Measurements from ENCODE around the gene CRY2. TPM values are rescaled to one million over a fixed set of nuclear protein-coding genes. Genes with fewer than 3 reads are reported as not detected.

Gene CRY2
- total and polyA plus RNA-seq, 8 donors = 15.3 to 29.4 (median 20.7) TPM

DNA sequence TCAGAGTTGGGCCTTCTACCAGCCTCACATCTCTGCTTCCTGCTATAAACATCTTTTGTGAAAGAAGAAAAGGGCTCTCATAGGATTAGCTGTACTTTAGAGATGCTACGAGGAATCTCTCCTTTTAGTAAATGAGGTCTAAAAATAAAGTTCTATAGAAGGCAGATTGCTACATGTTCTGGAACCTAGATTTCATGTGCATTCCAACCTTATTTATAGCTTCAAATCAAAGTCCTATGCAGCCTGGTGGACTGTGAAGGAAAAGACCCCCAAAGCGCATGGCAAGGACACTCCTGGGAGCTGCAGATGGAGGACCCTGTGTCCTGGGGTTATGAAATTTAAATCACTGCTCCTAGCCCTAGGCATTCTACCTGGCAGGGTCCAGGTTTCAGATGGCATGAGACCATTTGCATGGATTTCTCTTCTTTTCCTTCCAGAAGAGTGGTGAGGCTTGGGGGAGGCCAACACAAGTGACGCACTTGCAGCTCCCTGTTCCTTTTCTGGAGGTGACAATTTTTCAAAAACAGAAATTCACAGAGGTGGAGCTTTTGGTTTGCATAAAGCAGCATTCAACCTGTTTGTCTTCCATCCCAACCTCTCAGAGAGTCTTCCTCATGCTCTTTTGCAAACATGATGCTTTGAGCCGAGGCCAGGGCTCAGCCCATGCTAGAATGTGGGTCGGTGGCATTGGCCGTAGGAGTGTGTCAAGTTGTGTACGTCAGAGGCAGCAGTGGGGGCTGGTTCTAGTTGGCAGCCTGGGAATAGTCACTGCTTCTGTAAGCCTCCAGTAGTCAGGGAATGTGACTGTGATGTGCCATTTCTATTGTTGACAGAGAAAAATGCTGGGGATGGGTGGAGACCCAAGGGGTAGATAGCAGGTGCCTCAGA lies 6.3 kb downstream of the CRY2 start:
- H3K27ac ChIP-seq = no peak overlapping the region
- FAIRE-seq (no peak), DNase-seq (no peak), ATAC-seq (no peak)
- H3K4me3 ChIP-seq = no peak overlapping the region
- no peaks in the 10 kb centered on the region for H3K27me3 ChIP-seq
- TF ChIP-seq, protein P1, sequence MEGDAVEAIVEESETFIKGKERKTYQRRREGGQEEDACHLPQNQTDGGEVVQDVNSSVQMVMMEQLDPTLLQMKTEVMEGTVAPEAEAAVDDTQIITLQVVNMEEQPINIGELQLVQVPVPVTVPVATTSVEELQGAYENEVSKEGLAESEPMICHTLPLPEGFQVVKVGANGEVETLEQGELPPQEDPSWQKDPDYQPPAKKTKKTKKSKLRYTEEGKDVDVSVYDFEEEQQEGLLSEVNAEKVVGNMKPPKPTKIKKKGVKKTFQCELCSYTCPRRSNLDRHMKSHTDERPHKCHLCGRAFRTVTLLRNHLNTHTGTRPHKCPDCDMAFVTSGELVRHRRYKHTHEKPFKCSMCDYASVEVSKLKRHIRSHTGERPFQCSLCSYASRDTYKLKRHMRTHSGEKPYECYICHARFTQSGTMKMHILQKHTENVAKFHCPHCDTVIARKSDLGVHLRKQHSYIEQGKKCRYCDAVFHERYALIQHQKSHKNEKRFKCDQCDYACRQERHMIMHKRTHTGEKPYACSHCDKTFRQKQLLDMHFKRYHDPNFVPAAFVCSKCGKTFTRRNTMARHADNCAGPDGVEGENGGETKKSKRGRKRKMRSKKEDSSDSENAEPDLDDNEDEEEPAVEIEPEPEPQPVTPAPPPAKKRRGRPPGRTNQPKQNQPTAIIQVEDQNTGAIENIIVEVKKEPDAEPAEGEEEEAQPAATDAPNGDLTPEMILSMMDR (IDR thresholded peaks at IDR 0.05) = no peak
- no peaks in the 10 kb centered on the region for H3K9me3 ChIP-seq
- H3K36me3 ChIP-seq = no peaks in the 10 kb centered on the region
- 72 to 74% methylated on average over 7 of the region's 7 CpGs for WGBS, 2 donors
- H3K4me1 ChIP-seq = peaks cover 55 to 71% (median 57%) of the 10 kb centered on the region in 3 donors
- intact Hi-C loops (cut with DNase I) = no loop called here

- DNase-seq = no peak
- H3K9me3 ChIP-seq = no peaks in the 10 kb centered on the region
- peak overlapping the region in 2 of 4 donors; percentile 66 to 75 for H3K27ac ChIP-seq
- H3K4me3 ChIP-seq = no peak overlapping the region
- intact Hi-C loops (cut with DNase I) = no loop called here
- H3K4me1 ChIP-seq = peaks cover 55 to 70% (median 57%) of the 10 kb centered on the region in 3 donors
- H3K27me3 ChIP-seq = no peaks in the 10 kb centered on the region
- no peak for FAIRE-seq
- 58 to 66% methylated on average over 5 of the region's 5 CpGs for WGBS, 2 donors
- TF ChIP-seq, protein P1 (IDR thresholded peaks at IDR 0.05) = no peak
- no peak for ATAC-seq
- H3K36me3 ChIP-seq = no peaks in the 10 kb centered on the region
Observed at GRCh38 chr11:45855308-45855707, 8.0 kb downstream of the CRY2 start.

DNA sequence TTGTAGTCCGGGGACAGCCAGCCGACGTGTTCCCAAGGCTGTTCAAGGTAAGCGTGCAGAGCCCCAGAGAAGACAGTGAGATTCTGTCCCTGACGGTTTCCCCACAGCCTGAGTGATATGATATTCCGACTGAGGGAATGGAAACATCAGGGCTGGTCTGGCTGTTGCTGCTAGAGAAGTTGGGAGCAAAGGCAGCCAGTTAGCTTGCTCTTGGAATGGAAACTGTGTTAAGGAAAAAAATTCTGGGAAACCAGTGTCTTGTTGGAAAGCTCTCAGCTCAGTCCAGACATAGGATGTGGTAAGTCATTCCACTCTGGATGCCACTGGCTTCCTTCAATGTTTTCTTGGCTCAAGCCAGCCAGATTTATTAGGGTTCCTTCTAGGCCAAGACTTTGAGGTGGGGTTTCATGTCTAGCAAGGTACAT lies 8.8 kb downstream of the CRY2 start:
- ATAC-seq (no peak), DNase-seq (no peak), FAIRE-seq (no peak)
- Histone ChIP-seq H3K9me3 (no peaks in the 10 kb centered on the region), H3K27me3 (no peaks in the 10 kb centered on the region), H3K4me3 (no peak overlapping the region), H3K4me1 (peaks cover 51 to 63% (median 53%) of the 10 kb centered on the region in 3 donors), H3K27ac (peak overlapping the region in 3 of 4 donors; percentile 16 to 75 (median 66)), H3K36me3 (peaks cover 0 to 6% (median 0%) of the 10 kb centered on the region in 3 donors)
- TF ChIP-seq, protein P1 (IDR thresholded peaks at IDR 0.05) = no peak
- intact Hi-C loops (cut with DNase I) = no loop called here
- 45% methylated on average over 6 of the region's 6 CpGs for WGBS, 2 donors

GRCh38 chr11:45857961-45858474 lies 10.7 kb downstream of the CRY2 start:
- Histone ChIP-seq H3K4me1 (peaks cover 34 to 50% (median 36%) of the 10 kb centered on the region in 3 donors), H3K27me3 (no peaks in the 10 kb centered on the region), H3K4me3 (no peak overlapping the region), H3K27ac (peak overlapping the region; percentile 68 to 85 (median 75)), H3K36me3 (peaks cover 0 to 25% (median 14%) of the 10 kb centered on the region in 3 donors), H3K9me3 (no peaks in the 10 kb centered on the region)
- peak in 4 of 6 donors; percentile 64 to 79 (median 74) for DNase-seq
- 3 to 6% methylated on average over 2 of the region's 2 CpGs for WGBS, 2 donors
- ATAC-seq = peak; percentile 58 to 82 (median 76)
- intact Hi-C loops (cut with DNase I) = no loop called here
- TF ChIP-seq, protein P1 (IDR thresholded peaks at IDR 0.05) = no peak
- FAIRE-seq = no peak

Measured in pancreas (tissue), 10 donors.